Middle frontal gyrus (tissue), 1 donor: ENCODE data around the gene NTRK3.
A peak's percentile ranks its signal among the peaks of the same experiment; 100 is the strongest.
"Not testable (repeated sequence)": the region's sequence is repeated elsewhere in the genome, so short reads cannot be mapped to it uniquely, and the experiment has no call there.

Source experiments
- DNase-seq: peaks from one replicate; pipeline ENCODE4 v3.0.0-alpha.2; 2015; ENCODE audit warnings: low spot score; ENCODE audit errors: extremely low spot score

NTRK3 gene

DNA sequence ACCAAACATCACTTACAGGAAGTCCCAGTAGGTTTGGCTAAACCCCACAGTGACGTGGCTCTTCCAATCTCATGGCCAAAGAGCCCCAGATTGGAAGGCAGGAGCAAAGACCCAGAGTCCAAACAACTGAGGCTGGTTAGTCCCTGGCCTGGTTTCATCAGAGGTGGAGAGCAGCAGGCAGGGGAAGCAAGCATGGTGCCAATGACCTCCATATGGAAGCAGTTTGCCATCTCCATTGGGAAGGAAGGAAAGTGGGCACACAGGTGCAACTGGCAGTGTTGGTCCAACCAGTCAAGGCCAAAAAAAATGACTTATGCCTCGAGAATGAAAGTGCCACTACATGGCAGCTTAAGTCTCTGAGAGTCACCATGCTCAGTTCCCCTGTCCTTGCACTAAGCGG is 175.9 kb downstream of the NTRK3 start:
- DNase-seq, result no peak

DNA sequence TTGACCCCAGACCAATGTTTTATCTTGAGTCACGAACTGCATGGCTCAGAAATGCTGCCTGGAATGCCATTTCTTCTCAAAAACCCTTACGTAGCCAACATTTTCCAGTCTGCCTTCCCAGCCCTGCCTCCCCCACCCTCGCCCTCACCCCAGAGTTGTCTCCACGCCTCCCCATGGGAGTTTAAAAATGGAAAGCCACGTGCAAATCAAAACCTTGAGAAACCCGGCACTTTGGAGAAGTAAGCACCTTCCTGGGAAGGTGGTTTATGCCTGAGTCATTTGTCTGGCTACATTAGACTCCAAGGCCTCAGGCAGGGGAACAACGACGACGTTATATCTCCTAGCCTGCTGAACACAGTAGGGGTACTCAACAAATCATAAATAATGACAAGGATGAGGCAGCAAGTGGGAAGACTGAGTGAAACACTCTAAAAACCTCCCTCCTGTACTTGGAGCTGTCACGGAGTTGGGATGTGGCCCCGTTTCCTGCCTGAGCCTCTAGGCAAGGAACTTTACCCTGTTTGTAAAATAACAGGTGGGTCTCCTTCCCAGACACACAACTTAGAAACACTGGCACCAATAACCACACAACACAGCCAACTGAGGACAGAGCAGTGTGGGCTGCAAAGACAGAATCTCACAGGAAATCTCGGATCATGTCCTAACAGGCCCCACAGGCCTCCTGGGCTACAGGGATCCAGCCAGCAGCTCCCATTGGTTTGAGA is 179.1 kb downstream of the NTRK3 start:
- DNase-seq, result no peak

DNA sequence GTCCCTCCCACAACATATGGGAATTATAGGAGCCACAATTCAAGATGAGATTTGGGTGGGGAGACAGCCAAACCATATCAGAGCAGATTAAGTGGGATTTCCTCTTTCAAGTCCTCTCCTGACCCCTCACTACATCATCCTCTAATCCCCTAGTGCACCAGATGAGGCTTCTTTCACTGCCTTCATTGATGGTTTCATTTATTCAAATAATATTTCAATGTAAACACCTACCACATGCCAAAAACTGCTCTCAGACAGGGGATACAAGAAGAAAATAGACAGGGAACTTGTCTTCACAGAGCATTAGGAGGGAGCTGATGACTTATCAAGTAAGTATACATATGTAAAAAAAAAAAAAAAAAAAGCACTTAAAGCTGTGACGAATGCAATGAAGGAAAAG is 180.2 kb downstream of the NTRK3 start:
- DNase-seq, result no peak

- DNase-seq, result no peak
These were observed 181.4 kb downstream of the NTRK3 start for GRCh38 chr15:88075102-88075501.

DNA sequence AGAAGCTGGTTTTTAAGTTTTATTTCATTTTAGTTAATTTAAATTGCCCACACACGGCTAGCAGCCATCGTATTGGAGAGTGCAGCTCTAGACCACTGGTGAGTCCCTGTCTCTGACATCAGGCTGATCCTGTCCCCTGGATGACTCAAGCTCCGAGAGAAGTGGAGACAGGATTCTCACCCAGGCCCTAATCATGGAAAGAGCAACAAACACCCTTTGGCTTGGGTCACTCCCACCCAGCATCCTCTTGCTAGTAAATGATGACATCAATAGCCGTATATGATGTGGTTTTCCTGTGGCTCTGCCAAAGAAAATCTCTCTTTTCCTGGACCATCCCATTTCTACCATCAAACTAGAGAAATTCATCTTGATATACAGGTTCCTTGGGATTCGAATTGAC is 182.2 kb downstream of the NTRK3 start:
- no peak for DNase-seq

- DNase-seq, result no peak
These were observed 183.2 kb downstream of the NTRK3 start for GRCh38 chr15:88073391-88073691.

GRCh38 chr15:88072598-88073390 is 183.7 kb downstream of the NTRK3 start:
- DNase-seq, result no peak

- DNase-seq, result not testable (repeated sequence)
These were observed 184.4 kb downstream of the NTRK3 start for GRCh38 chr15:88072133-88072532.

GRCh38 chr15:88071141-88071540 is 185.4 kb downstream of the NTRK3 start:
- DNase-seq, result no peak

GRCh38 chr15:88069561-88069960 is 187.0 kb downstream of the NTRK3 start:
- DNase-seq, result peak; percentile 8

DNA sequence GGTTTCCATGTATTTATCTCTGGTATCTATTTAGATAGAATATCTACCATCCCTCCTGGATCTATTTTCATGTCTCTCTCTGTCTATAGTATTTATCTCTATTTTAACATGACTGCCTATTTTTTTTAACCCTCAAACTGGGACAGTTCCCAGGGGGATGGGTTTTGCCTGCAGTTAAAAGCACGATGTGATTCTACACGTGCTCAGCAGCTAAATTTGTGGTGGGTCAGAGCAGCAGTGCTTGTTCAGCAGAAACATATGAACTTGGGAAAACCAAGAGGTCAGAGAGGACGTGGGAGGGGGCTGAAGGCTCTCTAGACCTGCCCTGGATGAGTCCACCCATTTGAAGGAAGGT is 189.2 kb downstream of the NTRK3 start:
- no peak for DNase-seq

DNA sequence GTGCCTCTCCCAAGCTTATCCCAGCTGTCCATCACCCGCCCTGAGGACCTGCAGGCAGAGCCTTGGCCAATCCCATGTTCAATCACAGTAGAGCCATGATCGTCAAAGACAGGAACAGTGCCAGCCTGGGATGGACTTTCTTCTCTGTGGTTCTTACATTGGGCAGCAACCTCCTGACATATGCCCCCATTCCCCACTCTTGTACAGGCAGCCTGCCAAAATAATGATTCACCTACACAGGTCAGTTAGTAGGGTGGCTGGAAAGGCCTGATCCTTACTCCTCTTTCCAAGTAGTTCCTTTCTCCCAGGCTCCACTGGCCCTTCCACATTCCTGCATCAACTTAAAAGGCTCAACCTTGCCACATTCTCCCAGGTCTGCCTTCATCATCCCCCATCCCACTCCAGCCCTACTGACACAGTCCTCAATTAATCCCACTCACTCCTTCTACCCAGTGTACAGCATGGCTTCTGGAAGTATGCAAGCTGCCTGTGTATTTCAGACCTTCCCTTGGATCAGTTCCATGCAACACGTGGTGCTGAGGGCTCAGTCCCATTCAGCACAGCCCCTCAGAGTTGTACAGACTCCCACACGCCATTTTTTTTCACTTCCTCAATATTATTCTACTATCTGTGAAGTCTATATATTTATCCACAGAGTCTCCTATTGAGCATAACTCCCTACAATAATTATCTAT is 189.8 kb downstream of the NTRK3 start:
- no peak for DNase-seq

- DNase-seq, result no peak
These were observed 195.1 kb downstream of the NTRK3 start for GRCh38 chr15:88061452-88061851.

DNA sequence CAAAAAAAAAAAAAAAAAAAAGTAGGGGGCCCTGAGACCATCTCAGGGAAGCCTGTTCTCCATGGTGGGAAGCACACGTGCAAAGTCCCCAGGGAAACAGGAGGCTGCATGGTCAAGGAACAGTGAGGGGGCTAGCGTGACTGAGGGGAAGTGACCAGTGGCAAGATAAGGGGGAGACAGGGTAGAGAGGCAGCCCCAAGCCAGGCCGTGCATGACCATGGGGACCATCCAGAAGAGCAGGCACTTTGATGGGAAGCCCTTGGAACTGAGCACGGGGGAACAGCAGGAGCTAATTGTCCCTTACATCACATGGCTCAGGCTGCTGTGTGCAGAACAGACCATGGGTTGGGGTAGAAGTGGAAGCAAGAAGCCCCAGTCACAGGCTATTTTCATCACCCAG is 196.2 kb downstream of the NTRK3 start:
- no peak for DNase-seq

- DNase-seq, result no peak
These were observed 198.7 kb downstream of the NTRK3 start for GRCh38 chr15:88057836-88058235.

- no peak for DNase-seq
These were observed 207.0 kb downstream of the NTRK3 start for GRCh38 chr15:88049506-88049905.

DNA sequence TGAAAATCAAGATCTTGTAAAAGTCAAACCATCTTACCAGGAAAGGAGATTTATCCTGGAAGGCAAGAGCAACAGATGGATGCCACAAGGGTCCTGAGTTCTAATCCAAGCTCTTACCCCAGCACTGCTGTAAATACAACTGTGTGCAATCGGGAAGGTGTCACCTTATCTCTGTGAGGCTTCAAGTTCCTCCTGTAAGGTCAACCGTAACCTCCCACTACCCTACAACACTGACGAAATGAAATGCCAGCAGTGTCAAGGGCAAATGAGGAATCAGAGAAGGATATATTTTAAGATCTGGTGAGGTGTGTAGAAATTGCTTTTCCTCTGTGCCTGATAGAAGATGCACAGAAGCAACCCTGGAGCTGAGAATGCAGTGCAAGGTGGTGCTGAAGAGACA is 207.8 kb downstream of the NTRK3 start:
- DNase-seq, result no peak

- DNase-seq, result no peak
These were observed 208.3 kb downstream of the NTRK3 start for GRCh38 chr15:88048237-88048636.

DNA sequence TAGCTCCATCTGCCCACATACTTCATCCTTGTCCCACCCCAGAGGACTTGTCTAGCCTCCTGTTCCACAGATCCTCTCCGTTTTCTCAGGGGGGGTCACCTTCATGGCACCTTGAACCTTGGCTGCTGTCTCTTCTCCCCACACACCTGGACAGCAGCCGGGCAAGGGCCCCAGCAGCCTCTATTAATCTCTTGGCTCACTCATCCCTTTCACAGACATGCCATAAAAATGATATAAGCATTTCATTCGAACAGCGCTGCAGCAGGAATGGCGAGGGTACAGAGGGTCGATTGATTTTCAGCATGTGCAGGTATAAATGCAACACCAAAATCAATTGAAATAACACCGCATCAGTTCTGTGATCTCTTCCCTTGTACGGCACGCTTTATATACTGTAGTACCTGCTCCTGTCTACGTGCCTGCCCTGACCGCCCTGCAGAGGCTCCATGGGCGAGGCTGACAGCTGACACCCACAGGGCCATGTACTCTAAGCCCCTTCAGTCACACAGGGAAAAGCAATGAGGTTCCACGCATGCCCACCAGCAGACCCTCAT is 209.9 kb downstream of the NTRK3 start:
- no peak for DNase-seq

DNA sequence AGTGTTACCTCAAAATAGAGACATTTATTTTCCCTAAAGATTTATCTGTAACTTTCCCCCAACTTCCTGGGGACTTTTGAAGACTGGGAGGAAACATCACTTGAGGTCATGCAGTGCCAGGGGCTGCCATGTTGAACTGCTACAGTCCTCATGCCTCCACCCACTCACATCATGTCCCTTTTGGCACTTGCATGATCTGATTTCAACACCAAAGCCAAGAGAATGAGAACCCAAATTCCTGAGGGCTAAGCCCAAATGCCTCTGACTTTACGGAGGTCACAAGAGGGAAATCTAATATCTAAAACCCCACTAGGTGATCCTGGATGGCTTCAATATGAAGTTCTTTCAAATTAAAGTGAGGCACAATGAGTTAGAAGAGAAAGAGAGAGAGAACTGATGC is 213.1 kb downstream of the NTRK3 start:
- DNase-seq, result no peak

- no peak for DNase-seq
These were observed 214.5 kb downstream of the NTRK3 start for GRCh38 chr15:88042047-88042446.

GRCh38 chr15:88040516-88040915 is 216.0 kb downstream of the NTRK3 start:
- no peak for DNase-seq
